Measurements from ENCODE around the gene TTC1. TPM values are rescaled to one million over a fixed set of nuclear protein-coding genes. Genes with fewer than 3 reads are reported as not detected.

The TTC1 gene
- total RNA-seq, 1 experiment from 2014 or later = 53.0 TPM

GRCh38 chr5:159993194-159993593, 15.7 kb upstream of the TTC1 start:
- H3K4me1 Mint-ChIP-seq (ENCODE audit: low read depth, unreplicated experiment) = no peaks in the 10 kb centered on the region
- no peak overlapping the region for H3K27ac Mint-ChIP-seq (ENCODE audit: unreplicated experiment)
- no peak for DNase-seq
- intact Hi-C loops (cut with micrococcal nuclease; ENCODE audit: unreplicated experiment) = no loop called here
- no TSS peak for BruUV-seq (replicated peaks)
- TF ChIP-seq CTCF (IDR thresholded peaks at IDR 0.05; ENCODE audit: insufficient read depth in 1 of 2, low read depth in 1 of 2, low read length in 1 of 2, severe bottlenecking in 1 of 2, unreplicated experiment in 1 of 2) = no peak
- Histone ChIP-seq H3K27me3 (replicated peaks; ENCODE audit: control insufficient read depth, insufficient read depth, low read length) (no peaks in the 10 kb centered on the region; the same call in 1 of the 2 replicates), H3K4me3 (ENCODE audit: low read depth, low read length) (no peak overlapping the region), H3K36me3 (ENCODE audit: control insufficient read depth, insufficient read depth, low read length) (no peaks in the 10 kb centered on the region), H3K4me1 (no peaks in the 10 kb centered on the region), H3K9me3 (peaks cover 11% of the 10 kb centered on the region)
- H3K4me3 Mint-ChIP-seq (ENCODE audit: unreplicated experiment) = no peak overlapping the region
- no peaks in the 10 kb centered on the region for H3K36me3 Mint-ChIP-seq (ENCODE audit: insufficient read depth, unreplicated experiment)
- peaks cover 12% of the 10 kb centered on the region for H3K9me3 Mint-ChIP-seq (ENCODE audit: unreplicated experiment)
- CTCF ChIA-PET = no interaction called here
- peaks cover 18% of the 10 kb centered on the region for H3K27me3 Mint-ChIP-seq (ENCODE audit: insufficient read depth, unreplicated experiment)
- POLR2A ChIA-PET = no interaction called here

- no TSS peak for BruUV-seq (replicated peaks)
- Histone ChIP-seq H3K4me3 (ENCODE audit: low read depth, low read length) (no peak overlapping the region), H3K36me3 (ENCODE audit: control insufficient read depth, insufficient read depth, low read length) (no peaks in the 10 kb centered on the region), H3K9me3 (peaks cover 11% of the 10 kb centered on the region), H3K27me3 (replicated peaks; ENCODE audit: control insufficient read depth, insufficient read depth, low read length) (no peaks in the 10 kb centered on the region; the same call in 1 of the 2 replicates), H3K4me1 (no peaks in the 10 kb centered on the region)
- H3K4me1 Mint-ChIP-seq (ENCODE audit: low read depth, unreplicated experiment) = no peaks in the 10 kb centered on the region
- H3K36me3 Mint-ChIP-seq (ENCODE audit: insufficient read depth, unreplicated experiment) = no peaks in the 10 kb centered on the region
- no peak overlapping the region for H3K27ac Mint-ChIP-seq (ENCODE audit: unreplicated experiment)
- H3K9me3 Mint-ChIP-seq (ENCODE audit: unreplicated experiment) = peaks cover 12% of the 10 kb centered on the region
- intact Hi-C loops (cut with micrococcal nuclease; ENCODE audit: unreplicated experiment) = no loop called here
- no peak for TF ChIP-seq CTCF (IDR thresholded peaks at IDR 0.05; ENCODE audit: insufficient read depth in 1 of 2, low read depth in 1 of 2, low read length in 1 of 2, severe bottlenecking in 1 of 2, unreplicated experiment in 1 of 2)
- H3K4me3 Mint-ChIP-seq (ENCODE audit: unreplicated experiment) = no peak overlapping the region
- POLR2A ChIA-PET = no interaction called here
- no peak for DNase-seq
- CTCF ChIA-PET = no interaction called here
- H3K27me3 Mint-ChIP-seq (ENCODE audit: insufficient read depth, unreplicated experiment) = peaks cover 16% of the 10 kb centered on the region
Observed at GRCh38 chr5:159995907-159996306, 13.0 kb upstream of the TTC1 start.

- no peaks in the 10 kb centered on the region for H3K4me1 ChIP-seq
- no peaks in the 10 kb centered on the region; the same call in 1 of the 2 replicates for H3K27me3 ChIP-seq (replicated peaks; ENCODE audit: control insufficient read depth, insufficient read depth, low read length)
- no peak overlapping the region for H3K4me3 Mint-ChIP-seq (ENCODE audit: unreplicated experiment)
- no peak overlapping the region for H3K27ac Mint-ChIP-seq (ENCODE audit: unreplicated experiment)
- no peaks in the 10 kb centered on the region for H3K36me3 ChIP-seq (ENCODE audit: control insufficient read depth, insufficient read depth, low read length)
- no peaks in the 10 kb centered on the region for H3K4me1 Mint-ChIP-seq (ENCODE audit: low read depth, unreplicated experiment)
- no peak for TF ChIP-seq CTCF (IDR thresholded peaks at IDR 0.05; ENCODE audit: insufficient read depth in 1 of 2, low read depth in 1 of 2, low read length in 1 of 2, severe bottlenecking in 1 of 2, unreplicated experiment in 1 of 2)
- no TSS peak for BruUV-seq (replicated peaks)
- H3K27me3 Mint-ChIP-seq (ENCODE audit: insufficient read depth, unreplicated experiment) = peaks cover 7% of the 10 kb centered on the region
- intact Hi-C loops (cut with micrococcal nuclease; ENCODE audit: unreplicated experiment) = no loop called here
- POLR2A ChIA-PET = no interaction called here
- H3K9me3 ChIP-seq = no peaks in the 10 kb centered on the region
- DNase-seq = no peak
- no peaks in the 10 kb centered on the region for H3K36me3 Mint-ChIP-seq (ENCODE audit: insufficient read depth, unreplicated experiment)
- no peak overlapping the region for H3K4me3 ChIP-seq (ENCODE audit: low read depth, low read length)
- H3K9me3 Mint-ChIP-seq (ENCODE audit: unreplicated experiment) = no peaks in the 10 kb centered on the region
- CTCF ChIA-PET = no interaction called here
Observed at GRCh38 chr5:160001457-160001856, 7.5 kb upstream of the TTC1 start.

All from Caco-2 (cell line).